SK-N-SH (cell line): ENCODE data around the gene CLIC1.

ENCODE experiments used
- FOXJ3 ChIP-seq: sonication (generic); formaldehyde crosslinking; IDR thresholded peaks from 2 replicates; pipeline ENCODE4 v1.5.1; 2020; ENCODE audit warnings: mild to moderate bottlenecking, missing genetic modification reagents
- FOXM1 ChIP-seq: IDR thresholded peaks from 2 replicates; pipeline ENCODE4 v1.4.0; 2012; ENCODE audit warnings: low read depth, mild to moderate bottlenecking
- GABPA ChIP-seq: IDR thresholded peaks from 2 replicates; pipeline ENCODE4 v1.4.0; 2012; ENCODE audit warnings: low read depth, mild to moderate bottlenecking
- MXI1 ChIP-seq: IDR thresholded peaks from 2 replicates; pipeline ENCODE4 v1.6.1; 2012; ENCODE audit warnings: mild to moderate bottlenecking, low read depth, low read length, improper control_type of control experiment
- PBX3 ChIP-seq: IDR thresholded peaks from 2 replicates; pipeline ENCODE4; 2012
- POLR2AphosphoS5 ChIP-seq: IDR thresholded peaks from 2 replicates; pipeline ENCODE4 v1.6.1; 2012; ENCODE audit warnings: low read depth, low read length
- RFX5 ChIP-seq: IDR thresholded peaks from 2 replicates; pipeline ENCODE4 v1.6.1; 2012; ENCODE audit warnings: mild to moderate bottlenecking, improper control_type of control experiment, low read length
- SMC3 ChIP-seq: IDR thresholded peaks from 2 replicates; pipeline ENCODE4 v1.6.1; 2012; ENCODE audit warnings: low read depth, low read length, improper control_type of control experiment
- USF2 ChIP-seq: fragments of 150-350 bp; IDR thresholded peaks from 2 replicates; pipeline ENCODE4 v1.6.1; 2017; ENCODE audit warnings: antibody characterized with exemption, low read length, low read depth, borderline replicate concordance
- YY1 ChIP-seq: IDR thresholded peaks from 2 replicates; pipeline ENCODE4 v1.4.0; 2012; ENCODE audit warnings: low read depth, mild to moderate bottlenecking
- ZBTB33 ChIP-seq: IDR thresholded peaks from 2 replicates; pipeline ENCODE4 v1.4.0; 2012; ENCODE audit warnings: low read depth, borderline replicate concordance
- TF ChIP-seq, protein P1 (sequence below): fragments of 200-600 bp; sonication (generic); IDR thresholded peaks from 2 replicates; pipeline ENCODE4 v1.6.1; 2017; ENCODE audit warnings: antibody characterized with exemption, mild to moderate bottlenecking, moderate library complexity

GRCh38 chr6:31739639-31740396, 3.5 kb upstream of the CLIC1 start, which contains the start of gene MSH5:
- TF ChIP-seq, protein P1, sequence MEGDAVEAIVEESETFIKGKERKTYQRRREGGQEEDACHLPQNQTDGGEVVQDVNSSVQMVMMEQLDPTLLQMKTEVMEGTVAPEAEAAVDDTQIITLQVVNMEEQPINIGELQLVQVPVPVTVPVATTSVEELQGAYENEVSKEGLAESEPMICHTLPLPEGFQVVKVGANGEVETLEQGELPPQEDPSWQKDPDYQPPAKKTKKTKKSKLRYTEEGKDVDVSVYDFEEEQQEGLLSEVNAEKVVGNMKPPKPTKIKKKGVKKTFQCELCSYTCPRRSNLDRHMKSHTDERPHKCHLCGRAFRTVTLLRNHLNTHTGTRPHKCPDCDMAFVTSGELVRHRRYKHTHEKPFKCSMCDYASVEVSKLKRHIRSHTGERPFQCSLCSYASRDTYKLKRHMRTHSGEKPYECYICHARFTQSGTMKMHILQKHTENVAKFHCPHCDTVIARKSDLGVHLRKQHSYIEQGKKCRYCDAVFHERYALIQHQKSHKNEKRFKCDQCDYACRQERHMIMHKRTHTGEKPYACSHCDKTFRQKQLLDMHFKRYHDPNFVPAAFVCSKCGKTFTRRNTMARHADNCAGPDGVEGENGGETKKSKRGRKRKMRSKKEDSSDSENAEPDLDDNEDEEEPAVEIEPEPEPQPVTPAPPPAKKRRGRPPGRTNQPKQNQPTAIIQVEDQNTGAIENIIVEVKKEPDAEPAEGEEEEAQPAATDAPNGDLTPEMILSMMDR, result no peak
- TF ChIP-seq USF2, result no peak
- TF ChIP-seq POLR2AphosphoS5, result peak; percentile 73
- peak; percentile 98 for TF ChIP-seq MXI1
- peak; percentile 84 for TF ChIP-seq RFX5
- TF ChIP-seq SMC3, result no peak
- TF ChIP-seq ZBTB33, result peak; percentile 85
- TF ChIP-seq FOXJ3 (CRISPR knock-in tag), result no peak
- TF ChIP-seq PBX3, result peak; percentile 62
- peak; percentile 52; the same call in 1 of the 2 replicates for TF ChIP-seq FOXM1
- no peak for TF ChIP-seq YY1
- TF ChIP-seq GABPA, result no peak; the same call in 1 of the 2 replicates
